ENCODE results near the gene NCSTN. TPM values are rescaled to one million over a fixed set of nuclear protein-coding genes. Genes with fewer than 3 reads are reported as not detected.

Gene NCSTN
- total and polyA plus RNA-seq, 12 donors, result 48.3 to 113 (median 87.0) TPM

GRCh38 chr1:160362168-160362957 lies 19.2 kb downstream of the NCSTN start:
- no peaks in the 10 kb centered on the region for H3K27me3 ChIP-seq
- H3K4me3 ChIP-seq, result no peak overlapping the region
- intact Hi-C loops (cut with DNase I), result no loop called here
- peaks cover 0 to 15% of the 10 kb centered on the region in 2 donors for H3K36me3 ChIP-seq (replicated peaks in 1 of 2)
- no peak for DNase-seq
- no peaks in the 10 kb centered on the region for H3K4me1 ChIP-seq (replicated peaks in 1 of 2)
- no peaks in the 10 kb centered on the region for H3K9me3 ChIP-seq (replicated peaks in 1 of 3)
- WGBS, 4 donors, result 74 to 79% (median 77%) methylated on average over 9 of the region's 9 CpGs
- no peak for TF ChIP-seq POLR2A (IDR thresholded peaks at IDR 0.05)
- no peak for TF ChIP-seq CTCF (IDR thresholded peaks at IDR 0.05)
- H3K27ac ChIP-seq, result no peak overlapping the region

GRCh38 chr1:160363010-160363409 lies 19.8 kb downstream of the NCSTN start:
- WGBS, 4 donors, result 29 to 54% (median 48%) methylated on average over 5 of the region's 5 CpGs
- peaks cover 0 to 9% of the 10 kb centered on the region in 2 donors for H3K36me3 ChIP-seq (replicated peaks in 1 of 2)
- no peak overlapping the region for H3K4me3 ChIP-seq
- no peaks in the 10 kb centered on the region for H3K4me1 ChIP-seq (replicated peaks in 1 of 2)
- no peaks in the 10 kb centered on the region for H3K9me3 ChIP-seq (replicated peaks in 1 of 3)
- intact Hi-C loops (cut with DNase I), result no loop called here
- H3K27me3 ChIP-seq, result no peaks in the 10 kb centered on the region
- TF ChIP-seq CTCF (IDR thresholded peaks at IDR 0.05) (no peak), POLR2A (IDR thresholded peaks at IDR 0.05) (no peak)
- no peak overlapping the region for H3K27ac ChIP-seq
- no peak for DNase-seq

- 74 to 79% (median 78%) methylated on average over 12 of the region's 12 CpGs for WGBS, 4 donors
These were observed 21.0 kb downstream of the NCSTN start for GRCh38 chr1:160363951-160364735.

More at GRCh38 chr1:160363951-160364735, 21.0 kb downstream of the NCSTN start:
- Histone ChIP-seq H3K9me3 (replicated peaks in 1 of 3) (no peaks in the 10 kb centered on the region), H3K4me3 (no peak overlapping the region), H3K4me1 (replicated peaks in 1 of 2) (no peaks in the 10 kb centered on the region), H3K36me3 (replicated peaks in 1 of 2) (no peaks in the 10 kb centered on the region), H3K27ac (no peak overlapping the region), H3K27me3 (no peaks in the 10 kb centered on the region)
- no peak for TF ChIP-seq CTCF (IDR thresholded peaks at IDR 0.05)
- no peak for TF ChIP-seq POLR2A (IDR thresholded peaks at IDR 0.05)
- DNase-seq, result no peak
- intact Hi-C loops (cut with DNase I), result no loop called here
